AG09309 (cell line): ENCODE data around the gene PLEKHG2.

Source experiments
- DNase-seq: peaks from one replicate; pipeline ENCODE4 v3.0.0-alpha.2; 2010; ENCODE audit warnings: low read depth
- H3K4me3 ChIP-seq: 2 replicates; pipeline ENCODE4 v1.5.1; 2011; ENCODE audit warnings: mild to moderate bottlenecking, low read depth, low read length, moderate library complexity; ENCODE audit not compliant: control insufficient read depth
- TF ChIP-seq, protein P1 (sequence below): IDR thresholded peaks from 2 replicates; pipeline ENCODE4 v1.5.1; 2011; ENCODE audit warnings: mild to moderate bottlenecking, low read depth, low read length, inconsistent platforms; ENCODE audit not compliant: insufficient read depth, control insufficient read depth; ENCODE audit errors: missing control alignments

Gene PLEKHG2

GRCh38 chr19:39471756-39472536, 59.5 kb downstream of the PLEKHG2 start:
- DNase-seq: no peak
- no peak overlapping the region for H3K4me3 ChIP-seq
- TF ChIP-seq, protein P1, sequence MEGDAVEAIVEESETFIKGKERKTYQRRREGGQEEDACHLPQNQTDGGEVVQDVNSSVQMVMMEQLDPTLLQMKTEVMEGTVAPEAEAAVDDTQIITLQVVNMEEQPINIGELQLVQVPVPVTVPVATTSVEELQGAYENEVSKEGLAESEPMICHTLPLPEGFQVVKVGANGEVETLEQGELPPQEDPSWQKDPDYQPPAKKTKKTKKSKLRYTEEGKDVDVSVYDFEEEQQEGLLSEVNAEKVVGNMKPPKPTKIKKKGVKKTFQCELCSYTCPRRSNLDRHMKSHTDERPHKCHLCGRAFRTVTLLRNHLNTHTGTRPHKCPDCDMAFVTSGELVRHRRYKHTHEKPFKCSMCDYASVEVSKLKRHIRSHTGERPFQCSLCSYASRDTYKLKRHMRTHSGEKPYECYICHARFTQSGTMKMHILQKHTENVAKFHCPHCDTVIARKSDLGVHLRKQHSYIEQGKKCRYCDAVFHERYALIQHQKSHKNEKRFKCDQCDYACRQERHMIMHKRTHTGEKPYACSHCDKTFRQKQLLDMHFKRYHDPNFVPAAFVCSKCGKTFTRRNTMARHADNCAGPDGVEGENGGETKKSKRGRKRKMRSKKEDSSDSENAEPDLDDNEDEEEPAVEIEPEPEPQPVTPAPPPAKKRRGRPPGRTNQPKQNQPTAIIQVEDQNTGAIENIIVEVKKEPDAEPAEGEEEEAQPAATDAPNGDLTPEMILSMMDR: no peak

DNA sequence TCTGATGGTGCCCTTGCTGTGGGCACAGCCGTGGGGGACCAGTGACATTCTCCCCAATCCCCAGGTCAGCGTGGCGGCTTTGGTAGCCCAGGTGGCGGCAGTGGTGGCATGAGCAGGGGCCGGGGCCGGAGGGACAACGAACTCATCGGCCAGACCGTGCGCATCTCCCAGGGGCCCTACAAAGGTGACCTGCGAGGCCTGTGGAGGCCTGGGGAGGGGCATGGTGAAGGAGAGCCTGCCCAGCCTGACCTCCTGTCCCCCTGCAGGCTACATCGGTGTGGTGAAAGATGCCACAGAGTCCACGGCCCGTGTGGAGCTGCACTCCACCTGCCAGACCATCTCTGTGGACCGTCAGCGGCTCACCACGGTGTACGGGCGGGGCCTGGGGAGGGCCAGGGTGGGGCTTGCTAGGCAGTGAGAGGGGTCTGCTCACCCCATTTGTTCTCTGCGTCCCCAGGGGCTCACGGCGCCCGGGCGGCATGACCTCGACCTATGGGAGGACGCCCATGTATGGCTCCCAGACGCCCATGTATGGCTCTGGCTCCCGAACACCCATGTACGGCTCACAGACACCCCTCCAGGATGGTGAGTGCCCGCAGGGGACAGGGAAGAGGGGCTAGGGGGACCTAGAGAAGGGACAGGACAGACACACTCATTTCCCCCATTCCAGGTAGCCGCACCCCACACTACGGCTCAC, 60.4 kb downstream of the PLEKHG2 start:
- H3K4me3 ChIP-seq: no peak overlapping the region
- DNase-seq: no peak
- TF ChIP-seq, protein P1: no peak

GRCh38 chr19:39473443-39473960, 61.0 kb downstream of the PLEKHG2 start:
- TF ChIP-seq, protein P1: no peak
- DNase-seq: no peak
- no peak overlapping the region for H3K4me3 ChIP-seq

DNA sequence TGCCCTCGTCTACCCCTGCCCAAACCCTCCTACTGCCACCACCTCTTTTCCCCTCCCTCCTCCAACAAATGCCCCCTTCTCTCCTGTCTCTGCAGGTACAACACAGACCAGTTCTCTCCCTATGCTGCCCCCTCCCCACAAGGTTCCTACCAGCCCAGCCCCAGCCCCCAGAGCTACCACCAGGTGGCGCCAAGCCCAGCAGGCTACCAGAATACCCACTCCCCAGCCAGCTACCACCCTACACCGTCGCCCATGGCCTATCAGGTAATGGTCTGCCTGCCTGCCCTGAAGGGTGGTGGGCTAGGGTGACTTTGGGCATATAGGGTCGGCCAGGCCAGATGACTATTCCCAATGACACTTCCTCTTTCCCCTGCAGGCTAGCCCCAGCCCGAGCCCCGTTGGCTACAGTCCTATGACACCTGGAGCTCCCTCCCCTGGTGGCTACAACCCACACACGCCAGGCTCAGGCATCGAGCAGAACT, 61.7 kb downstream of the PLEKHG2 start:
- TF ChIP-seq, protein P1: peak; percentile 89
- DNase-seq: no peak
- no peak overlapping the region for H3K4me3 ChIP-seq

DNA sequence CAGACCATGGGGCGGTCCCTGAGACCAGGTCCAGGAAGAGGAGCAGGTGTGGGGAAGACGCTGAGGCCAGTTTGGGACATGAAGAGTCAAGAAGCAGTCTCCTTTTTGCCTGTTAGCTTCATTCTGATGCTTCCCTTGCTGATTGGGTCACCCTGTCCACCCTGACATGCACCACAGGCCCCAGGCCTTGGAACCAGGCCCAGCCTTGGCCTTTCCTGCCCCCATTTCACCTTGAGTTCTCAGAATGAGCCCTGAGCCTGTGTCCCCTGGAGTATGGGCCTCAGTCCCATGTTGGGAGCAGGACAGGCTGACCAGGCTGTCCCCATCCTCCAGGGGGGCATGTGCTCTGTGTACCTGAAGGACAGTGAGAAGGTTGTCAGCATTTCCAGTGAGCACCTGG, 63.3 kb downstream of the PLEKHG2 start:
- DNase-seq: no peak
- TF ChIP-seq, protein P1: no peak
- no peak overlapping the region for H3K4me3 ChIP-seq
